ENCODE results near the gene CYP3A4. TPM values are rescaled to one million over a fixed set of nuclear protein-coding genes. Genes with fewer than 3 reads are reported as not detected.

CYP3A4 gene
- total and polyA plus RNA-seq, 9 of the 15 experiments (the other 6 are each of a cell fraction or from before 2014, with no cell fraction given), result 0.07 to 0.08 TPM; not detected in 7

- TF ChIP-seq UBTF (IDR thresholded peaks at IDR 0.05; ENCODE audit: borderline replicate concordance in 1 of 2, low read depth in 2 of 2, low read length in 2 of 2) (no peak), ASH1L (IDR thresholded peaks at IDR 0.05; ENCODE audit: borderline replicate concordance, low read depth, partially characterized antibody) (no peak), CBFA2T3 (IDR thresholded peaks at IDR 0.05) (0 out of 2 replicates have a peak, but pooled peaks have one; percentile 20), KLF1 (tag; IDR thresholded peaks at IDR 0.05) (no peak), ZNF589 (CRISPR knock-in tag; IDR thresholded peaks at IDR 0.05; ENCODE audit: low read depth) (no peak), ZNF347 (CRISPR knock-in tag; IDR thresholded peaks at IDR 0.05; ENCODE audit: low read depth) (no peak), CBX2 (IDR thresholded peaks at IDR 0.05; ENCODE audit: insufficient read depth, low read length, poor library complexity, severe bottlenecking) (no peak), MTA1 (IDR thresholded peaks at IDR 0.05; ENCODE audit: borderline replicate concordance) (no peak), ZNF395 (CRISPR knock-in tag; IDR thresholded peaks at IDR 0.05) (no peak)
- TF ChIP-seq, protein P1, sequence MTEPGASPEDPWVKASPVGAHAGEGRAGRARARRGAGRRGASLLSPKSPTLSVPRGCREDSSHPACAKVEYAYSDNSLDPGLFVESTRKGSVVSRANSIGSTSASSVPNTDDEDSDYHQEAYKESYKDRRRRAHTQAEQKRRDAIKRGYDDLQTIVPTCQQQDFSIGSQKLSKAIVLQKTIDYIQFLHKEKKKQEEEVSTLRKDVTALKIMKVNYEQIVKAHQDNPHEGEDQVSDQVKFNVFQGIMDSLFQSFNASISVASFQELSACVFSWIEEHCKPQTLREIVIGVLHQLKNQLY (CRISPR knock-in tag; conservative IDR thresholded peaks at IDR 0.05), result no peak
- TF ChIP-seq, protein P2, sequence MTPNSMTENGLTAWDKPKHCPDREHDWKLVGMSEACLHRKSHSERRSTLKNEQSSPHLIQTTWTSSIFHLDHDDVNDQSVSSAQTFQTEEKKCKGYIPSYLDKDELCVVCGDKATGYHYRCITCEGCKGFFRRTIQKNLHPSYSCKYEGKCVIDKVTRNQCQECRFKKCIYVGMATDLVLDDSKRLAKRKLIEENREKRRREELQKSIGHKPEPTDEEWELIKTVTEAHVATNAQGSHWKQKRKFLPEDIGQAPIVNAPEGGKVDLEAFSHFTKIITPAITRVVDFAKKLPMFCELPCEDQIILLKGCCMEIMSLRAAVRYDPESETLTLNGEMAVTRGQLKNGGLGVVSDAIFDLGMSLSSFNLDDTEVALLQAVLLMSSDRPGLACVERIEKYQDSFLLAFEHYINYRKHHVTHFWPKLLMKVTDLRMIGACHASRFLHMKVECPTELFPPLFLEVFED (CRISPR knock-in tag; conservative IDR thresholded peaks at IDR 0.05), result no peak
- TF ChIP-seq, protein P3, sequence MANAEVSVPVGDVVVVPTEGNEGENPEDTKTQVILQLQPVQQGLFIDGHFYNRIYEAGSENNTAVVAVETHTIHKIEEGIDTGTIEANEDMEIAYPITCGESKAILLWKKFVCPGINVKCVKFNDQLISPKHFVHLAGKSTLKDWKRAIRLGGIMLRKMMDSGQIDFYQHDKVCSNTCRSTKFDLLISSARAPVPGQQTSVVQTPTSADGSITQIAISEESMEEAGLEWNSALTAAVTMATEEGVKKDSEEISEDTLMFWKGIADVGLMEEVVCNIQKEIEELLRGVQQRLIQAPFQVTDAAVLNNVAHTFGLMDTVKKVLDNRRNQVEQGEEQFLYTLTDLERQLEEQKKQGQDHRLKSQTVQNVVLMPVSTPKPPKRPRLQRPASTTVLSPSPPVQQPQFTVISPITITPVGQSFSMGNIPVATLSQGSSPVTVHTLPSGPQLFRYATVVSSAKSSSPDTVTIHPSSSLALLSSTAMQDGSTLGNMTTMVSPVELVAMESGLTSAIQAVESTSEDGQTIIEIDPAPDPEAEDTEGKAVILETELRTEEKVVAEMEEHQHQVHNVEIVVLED (CRISPR knock-in tag; IDR thresholded peaks at IDR 0.05), result no peak
- TF ChIP-seq, protein P4, sequence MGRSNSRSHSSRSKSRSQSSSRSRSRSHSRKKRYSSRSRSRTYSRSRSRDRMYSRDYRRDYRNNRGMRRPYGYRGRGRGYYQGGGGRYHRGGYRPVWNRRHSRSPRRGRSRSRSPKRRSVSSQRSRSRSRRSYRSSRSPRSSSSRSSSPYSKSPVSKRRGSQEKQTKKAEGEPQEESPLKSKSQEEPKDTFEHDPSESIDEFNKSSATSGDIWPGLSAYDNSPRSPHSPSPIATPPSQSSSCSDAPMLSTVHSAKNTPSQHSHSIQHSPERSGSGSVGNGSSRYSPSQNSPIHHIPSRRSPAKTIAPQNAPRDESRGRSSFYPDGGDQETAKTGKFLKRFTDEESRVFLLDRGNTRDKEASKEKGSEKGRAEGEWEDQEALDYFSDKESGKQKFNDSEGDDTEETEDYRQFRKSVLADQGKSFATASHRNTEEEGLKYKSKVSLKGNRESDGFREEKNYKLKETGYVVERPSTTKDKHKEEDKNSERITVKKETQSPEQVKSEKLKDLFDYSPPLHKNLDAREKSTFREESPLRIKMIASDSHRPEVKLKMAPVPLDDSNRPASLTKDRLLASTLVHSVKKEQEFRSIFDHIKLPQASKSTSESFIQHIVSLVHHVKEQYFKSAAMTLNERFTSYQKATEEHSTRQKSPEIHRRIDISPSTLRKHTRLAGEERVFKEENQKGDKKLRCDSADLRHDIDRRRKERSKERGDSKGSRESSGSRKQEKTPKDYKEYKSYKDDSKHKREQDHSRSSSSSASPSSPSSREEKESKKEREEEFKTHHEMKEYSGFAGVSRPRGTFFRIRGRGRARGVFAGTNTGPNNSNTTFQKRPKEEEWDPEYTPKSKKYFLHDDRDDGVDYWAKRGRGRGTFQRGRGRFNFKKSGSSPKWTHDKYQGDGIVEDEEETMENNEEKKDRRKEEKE (IDR thresholded peaks at IDR 0.05; ENCODE audit: borderline replicate concordance in 1 of 2, control insufficient read depth in 1 of 2, low read depth in 2 of 2, low read length in 1 of 2), result no peak
Measured at GRCh38 chr7:99829524-99830160, 45.7 kb upstream of the CYP3A4 start (continued).

Measured in K562 (cell line).